ENCODE results near the gene GTPBP2. TPM values are rescaled to one million over a fixed set of nuclear protein-coding genes. Genes with fewer than 3 reads are reported as not detected.

The GTPBP2 gene
- total RNA-seq, 2 donors from 2014 or later, result 99.0 to 137 TPM

DNA sequence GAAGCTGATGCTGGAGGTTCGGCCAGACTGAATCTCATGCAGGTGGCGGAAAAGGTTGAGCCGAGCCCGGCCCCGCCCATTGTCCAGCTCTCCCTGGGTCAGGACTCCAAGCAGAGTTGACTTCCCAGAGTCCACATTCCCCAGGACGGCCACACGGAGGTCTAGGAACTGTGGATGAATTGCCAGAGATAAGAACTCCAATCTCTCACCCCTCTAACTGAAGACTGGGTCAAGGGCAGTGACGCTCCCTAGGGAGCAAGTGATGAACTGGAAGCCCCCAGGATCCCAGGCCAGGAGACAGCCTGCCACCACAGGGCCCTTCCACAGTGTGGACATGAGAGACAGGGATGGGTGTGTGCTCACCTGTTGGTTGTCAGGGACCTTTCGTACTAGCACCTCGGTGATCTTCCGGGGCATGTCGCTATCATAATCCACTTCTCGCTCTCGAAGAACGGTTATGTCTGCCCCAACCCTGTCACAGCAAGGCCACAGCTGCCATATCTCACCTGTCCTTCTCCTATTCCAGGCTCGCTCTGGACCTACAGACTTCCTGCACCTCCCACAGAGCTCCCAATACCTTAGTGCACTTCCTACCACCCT lies 3.6 kb downstream of the GTPBP2 start:
- DNase-seq (no peak), ATAC-seq (replicated peaks in 1 of 2) (no peak)
- peaks cover 36% of the 10 kb centered on the region for H3K4me1 Mint-ChIP-seq (ENCODE audit: low read depth)
- H3K27ac Mint-ChIP-seq, result peak overlapping the region; percentile 92
- H3K9me3 Mint-ChIP-seq, result no peaks in the 10 kb centered on the region
- peaks cover 27 to 36% of the 10 kb centered on the region in 2 donors for H3K36me3 Mint-ChIP-seq (ENCODE audit: insufficient read depth in 2 of 2)
- H3K4me3 Mint-ChIP-seq, result no peak overlapping the region
- no peaks in the 10 kb centered on the region for H3K27me3 Mint-ChIP-seq (ENCODE audit: low read depth)

DNA sequence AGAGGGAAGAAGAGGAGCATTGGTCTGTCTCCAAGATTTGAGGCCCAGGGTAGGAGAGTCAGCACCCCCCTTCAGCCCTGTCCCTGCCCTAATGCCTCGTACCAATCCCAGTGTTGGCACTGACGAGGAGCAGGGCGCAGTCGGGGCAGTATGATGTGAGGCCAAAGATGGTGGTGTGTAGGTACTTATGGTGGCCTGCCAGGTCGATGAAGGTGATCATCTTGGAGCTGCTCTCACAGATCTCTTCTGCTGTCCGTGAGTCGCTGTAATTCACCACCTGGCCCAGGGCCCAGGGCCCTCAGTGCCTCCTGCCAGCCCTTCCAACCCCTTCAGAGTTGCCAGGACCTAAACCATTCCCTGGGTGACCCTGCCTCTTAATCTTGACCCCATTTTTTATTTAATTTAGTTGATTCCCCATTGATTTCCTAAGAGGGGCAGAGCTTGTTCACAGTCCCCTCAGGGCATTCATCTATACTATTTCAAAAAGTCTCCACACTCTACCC lies 4.2 kb downstream of the GTPBP2 start:
- no peaks in the 10 kb centered on the region for H3K9me3 Mint-ChIP-seq
- no peaks in the 10 kb centered on the region for H3K27me3 Mint-ChIP-seq (ENCODE audit: low read depth)
- peaks cover 27 to 36% of the 10 kb centered on the region in 2 donors for H3K36me3 Mint-ChIP-seq (ENCODE audit: insufficient read depth in 2 of 2)
- H3K27ac Mint-ChIP-seq, result peak overlapping the region; percentile 65
- no peak overlapping the region for H3K4me3 Mint-ChIP-seq
- ATAC-seq (replicated peaks in 1 of 2), result no peak
- DNase-seq, result no peak
- H3K4me1 Mint-ChIP-seq (ENCODE audit: low read depth), result peaks cover 29% of the 10 kb centered on the region

DNA sequence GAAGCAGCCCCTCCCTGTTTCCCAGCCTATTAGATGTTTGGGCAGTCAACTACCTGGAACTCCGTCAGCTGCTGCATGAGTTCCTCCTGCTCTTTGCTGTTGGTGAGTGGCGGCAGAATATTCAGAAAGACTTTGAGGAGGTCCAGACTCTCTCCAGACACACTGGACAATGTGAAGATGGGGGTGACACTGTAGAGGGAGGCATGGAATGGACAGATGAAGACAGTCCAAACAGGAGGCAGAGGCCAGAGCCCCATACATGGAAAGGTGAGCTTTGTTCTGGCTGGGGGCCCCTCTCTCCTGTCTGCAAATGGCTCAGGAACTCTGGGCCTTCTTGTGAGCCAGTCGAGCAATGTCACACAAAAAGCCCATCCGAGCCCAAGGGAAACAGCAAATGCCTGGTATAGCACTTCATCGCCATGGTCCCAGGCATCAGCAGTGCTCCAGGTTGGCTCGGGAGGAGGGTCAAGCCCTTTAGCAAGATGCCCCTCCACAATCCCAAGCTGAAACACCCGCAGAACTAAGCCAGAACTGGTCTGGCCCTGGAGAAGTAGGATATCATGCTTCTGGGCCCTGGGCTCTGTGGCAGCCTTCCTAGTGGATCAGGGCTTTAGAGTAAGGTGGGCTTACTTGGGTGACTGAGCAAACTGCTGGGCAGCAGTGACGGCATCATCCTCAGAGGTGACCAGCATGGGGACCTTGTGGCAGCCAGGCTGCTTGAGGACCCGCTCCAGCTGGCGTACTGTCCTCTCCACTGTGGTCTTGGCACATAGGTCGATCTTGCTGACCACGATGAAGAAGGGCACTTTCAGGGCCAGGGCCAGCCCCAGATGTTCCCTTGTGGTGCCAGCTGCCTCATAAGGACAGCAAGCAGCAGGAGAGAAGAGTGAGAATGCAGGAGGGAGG lies 4.9 kb downstream of the GTPBP2 start:
- Mint-ChIP-seq H3K4me3 (no peak overlapping the region), H3K27me3 (ENCODE audit: low read depth) (no peaks in the 10 kb centered on the region), H3K27ac (peak overlapping the region; percentile 25), H3K36me3 (ENCODE audit: insufficient read depth in 2 of 2) (peaks cover 27 to 38% of the 10 kb centered on the region in 2 donors), H3K9me3 (no peaks in the 10 kb centered on the region), H3K4me1 (ENCODE audit: low read depth) (peaks cover 28% of the 10 kb centered on the region)
- ATAC-seq (replicated peaks in 1 of 2) (no peak), DNase-seq (no peak)

DNA sequence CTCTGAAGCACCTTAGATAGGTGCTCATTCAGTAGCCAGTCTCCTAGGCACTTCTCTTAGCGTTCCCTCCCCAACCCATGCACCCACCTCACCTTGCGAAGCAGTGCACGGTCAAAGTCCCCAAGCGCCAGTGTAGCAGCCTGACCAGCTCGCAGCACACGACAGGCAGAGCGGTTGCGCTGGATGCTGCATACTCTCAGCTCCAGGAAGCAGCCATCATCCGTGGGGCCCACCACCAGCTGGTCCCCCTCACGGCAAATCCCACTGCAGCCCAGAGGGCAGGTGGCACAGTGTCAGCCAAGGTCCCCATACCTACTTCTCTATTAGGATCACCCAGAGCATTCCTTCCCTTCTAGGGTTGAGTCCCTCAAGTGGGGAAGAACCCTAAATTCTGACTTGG lies 6.5 kb downstream of the GTPBP2 start:
- H3K36me3 Mint-ChIP-seq (ENCODE audit: insufficient read depth in 2 of 2), result peaks cover 23 to 34% of the 10 kb centered on the region in 2 donors
- no peaks in the 10 kb centered on the region for H3K27me3 Mint-ChIP-seq (ENCODE audit: low read depth)
- peak overlapping the region; percentile 52 for H3K27ac Mint-ChIP-seq

DNA sequence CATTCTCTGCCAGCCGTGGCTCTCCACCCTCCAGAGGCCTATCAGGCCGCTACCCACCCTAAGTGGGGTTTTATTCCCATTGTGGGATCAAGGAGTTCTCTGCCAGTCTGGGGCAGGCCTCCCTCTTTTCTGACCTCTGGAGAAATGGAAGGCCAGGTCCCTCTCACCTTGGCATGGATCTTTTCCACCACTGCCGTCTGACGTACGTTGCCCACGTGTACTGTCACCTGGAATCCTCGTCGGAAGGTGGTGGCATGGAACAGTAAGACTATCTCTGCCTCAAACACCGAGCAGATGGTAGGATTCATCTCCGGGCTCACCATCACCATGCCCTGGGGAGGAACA lies 7.3 kb downstream of the GTPBP2 start:
- Mint-ChIP-seq H3K4me3 (no peak overlapping the region), H3K27ac (peak overlapping the region; percentile 52), H3K27me3 (ENCODE audit: low read depth) (no peaks in the 10 kb centered on the region), H3K9me3 (no peaks in the 10 kb centered on the region), H3K36me3 (ENCODE audit: insufficient read depth in 2 of 2) (peaks cover 19 to 33% of the 10 kb centered on the region in 2 donors), H3K4me1 (ENCODE audit: low read depth) (peaks cover 10% of the 10 kb centered on the region)
- ATAC-seq (replicated peaks in 1 of 2), result peak in 1 of 2 donors; percentile 1
- DNase-seq, result no peak

More for the DNA sequence above, 6.5 kb downstream of the GTPBP2 start:
- no peak for ATAC-seq (replicated peaks in 1 of 2)
- Mint-ChIP-seq H3K4me1 (ENCODE audit: low read depth) (peaks cover 18% of the 10 kb centered on the region), H3K4me3 (no peak overlapping the region), H3K9me3 (no peaks in the 10 kb centered on the region)
- DNase-seq, result no peak

DNA sequence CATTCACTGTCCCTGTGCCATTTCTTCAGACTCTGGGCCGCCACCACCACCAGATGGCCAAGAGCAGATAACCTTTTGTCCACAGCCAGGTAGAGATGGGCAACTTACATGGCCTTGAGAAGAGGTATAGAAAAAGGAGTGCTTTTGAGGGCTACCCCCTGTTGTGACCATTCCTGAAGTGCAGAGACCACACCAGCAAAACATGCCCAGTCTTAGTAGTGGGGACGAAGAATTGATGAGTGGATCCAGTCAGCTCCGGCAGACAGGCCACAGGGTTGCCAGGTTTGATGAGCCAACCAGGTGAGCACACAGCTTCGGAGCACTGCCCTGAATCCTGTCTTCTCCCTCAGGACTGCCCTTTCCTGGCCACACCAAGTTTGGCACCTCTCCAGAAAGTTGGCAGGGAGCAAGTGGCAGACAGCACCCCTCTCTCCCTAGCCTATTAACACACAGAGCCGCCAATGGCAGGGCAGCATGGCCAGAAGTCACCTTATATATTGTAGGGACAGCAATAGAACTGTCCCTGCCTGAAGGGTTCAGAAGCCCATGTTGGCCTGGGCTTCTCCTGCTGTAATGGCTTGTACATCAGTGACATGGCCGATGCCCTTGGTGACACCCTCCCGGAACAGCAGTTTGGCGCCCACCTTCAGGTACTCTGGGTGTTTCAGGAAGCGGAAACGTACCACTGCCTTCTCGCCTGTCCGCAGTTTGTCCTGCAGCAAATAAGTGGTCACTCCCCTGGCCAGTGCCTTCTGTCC lies 7.8 kb downstream of the GTPBP2 start:
- Mint-ChIP-seq H3K4me3 (no peak overlapping the region), H3K27me3 (ENCODE audit: low read depth) (no peaks in the 10 kb centered on the region), H3K9me3 (no peaks in the 10 kb centered on the region), H3K36me3 (ENCODE audit: insufficient read depth in 2 of 2) (peaks cover 16 to 28% of the 10 kb centered on the region in 2 donors), H3K4me1 (ENCODE audit: low read depth) (peaks cover 5% of the 10 kb centered on the region), H3K27ac (peak overlapping the region; percentile 38)
- DNase-seq, result no peak
- ATAC-seq (replicated peaks in 1 of 2), result peak; percentile 12 to 14

DNA sequence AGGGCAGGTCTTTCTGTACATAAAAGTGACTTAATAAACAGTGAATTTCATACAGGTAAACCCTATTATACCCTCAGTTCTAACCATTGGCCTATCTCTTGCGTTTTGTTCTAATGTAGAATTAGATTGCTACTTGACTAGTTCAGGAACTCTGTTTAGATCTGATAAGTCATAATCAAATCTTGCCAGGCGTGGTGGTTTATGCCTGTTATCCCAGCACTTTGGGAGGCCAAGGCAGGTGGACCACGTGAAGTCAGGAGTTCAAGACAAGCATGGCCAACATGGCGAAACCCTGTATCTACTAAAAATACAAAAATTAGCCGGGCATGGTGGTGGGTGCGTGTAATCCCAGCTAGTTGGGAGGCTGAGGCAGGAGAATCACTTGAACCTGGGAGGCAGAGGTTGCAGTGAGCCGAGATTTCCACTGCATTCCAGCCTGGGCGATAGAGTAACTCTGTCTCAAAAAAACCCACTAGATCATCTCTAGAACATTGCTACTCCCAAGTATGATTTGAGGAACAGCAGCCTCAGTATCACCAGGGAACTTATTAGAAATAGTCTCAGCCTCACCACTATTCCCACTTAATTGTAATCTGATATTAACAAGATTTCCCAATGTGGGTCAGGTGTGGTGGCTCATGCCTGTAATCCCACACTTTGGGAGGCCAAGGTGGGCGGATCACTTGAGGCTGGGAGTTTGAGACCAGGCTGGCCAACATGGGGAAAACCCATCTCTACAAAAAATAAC lies 12.2 kb downstream of the GTPBP2 start:
- peak overlapping the region; percentile 77 for H3K27ac Mint-ChIP-seq
- H3K36me3 Mint-ChIP-seq (ENCODE audit: insufficient read depth in 2 of 2), result peaks cover 2 to 15% of the 10 kb centered on the region in 2 donors
- no peaks in the 10 kb centered on the region for H3K4me1 Mint-ChIP-seq (ENCODE audit: low read depth)
- no peaks in the 10 kb centered on the region for H3K9me3 Mint-ChIP-seq
- ATAC-seq (replicated peaks in 1 of 2) (no peak), DNase-seq (no peak)
- H3K4me3 Mint-ChIP-seq, result no peak overlapping the region
- no peaks in the 10 kb centered on the region for H3K27me3 Mint-ChIP-seq (ENCODE audit: low read depth)

DNA sequence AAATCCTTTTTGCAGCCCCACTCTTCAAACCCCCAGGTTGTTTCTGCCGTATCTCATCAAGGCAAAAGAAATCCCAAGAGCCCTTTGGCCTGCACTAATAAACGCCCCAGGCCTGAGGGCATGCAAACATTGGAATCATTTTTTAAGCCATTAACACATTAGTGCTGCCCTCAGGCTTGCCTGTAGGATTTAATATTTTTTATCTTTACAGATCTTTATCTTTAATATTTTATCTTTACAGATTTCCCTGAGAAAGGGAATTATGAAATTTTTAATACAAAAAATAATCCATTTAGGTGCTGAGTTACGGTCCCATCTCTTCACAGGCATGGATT lies 14.7 kb downstream of the GTPBP2 start:
- Mint-ChIP-seq H3K36me3 (ENCODE audit: insufficient read depth in 2 of 2) (peaks cover 7 to 20% of the 10 kb centered on the region in 2 donors), H3K27me3 (ENCODE audit: low read depth) (no peaks in the 10 kb centered on the region), H3K27ac (no peak overlapping the region), H3K9me3 (no peaks in the 10 kb centered on the region), H3K4me1 (ENCODE audit: low read depth) (no peaks in the 10 kb centered on the region), H3K4me3 (no peak overlapping the region)
- DNase-seq (no peak), ATAC-seq (replicated peaks in 1 of 2) (no peak)

DNA sequence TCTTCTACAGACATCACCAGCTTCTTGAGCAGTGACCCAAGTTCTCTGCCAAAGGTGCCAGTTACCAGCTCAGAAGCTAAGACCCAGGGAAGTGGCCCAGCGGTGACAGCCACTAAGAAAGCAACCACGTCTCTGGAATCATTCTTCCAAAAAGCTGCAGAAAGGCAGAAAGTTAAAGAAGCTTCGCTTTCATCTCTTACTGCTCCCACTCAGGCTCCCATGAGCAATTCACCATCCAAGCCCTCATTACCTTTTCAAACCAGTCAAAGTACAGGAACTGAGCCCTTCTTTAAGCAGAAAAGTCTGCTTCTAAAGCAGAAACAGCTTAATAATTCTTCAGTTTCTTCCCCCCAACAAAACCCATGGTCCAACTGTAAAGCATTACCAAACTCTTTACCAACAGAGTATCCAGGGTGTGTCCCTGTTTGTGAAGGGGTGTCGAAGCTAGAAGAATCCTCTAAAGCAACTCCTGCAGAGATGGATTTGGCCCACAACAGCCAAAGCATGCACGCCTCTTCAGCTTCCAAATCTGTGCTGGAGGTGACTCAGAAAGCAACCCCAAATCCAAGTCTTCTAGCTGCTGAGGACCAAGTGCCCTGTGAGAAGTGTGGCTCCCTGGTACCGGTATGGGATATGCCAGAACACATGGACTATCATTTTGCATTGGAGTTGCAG lies 15.2 kb downstream of the GTPBP2 start:
- Mint-ChIP-seq H3K4me1 (ENCODE audit: low read depth) (no peaks in the 10 kb centered on the region), H3K36me3 (ENCODE audit: insufficient read depth in 2 of 2) (peaks cover 7 to 19% of the 10 kb centered on the region in 2 donors), H3K27ac (peak overlapping the region; percentile 2), H3K9me3 (no peaks in the 10 kb centered on the region), H3K27me3 (ENCODE audit: low read depth) (no peaks in the 10 kb centered on the region), H3K4me3 (no peak overlapping the region)
- ATAC-seq (replicated peaks in 1 of 2), result no peak
- no peak for DNase-seq

DNA sequence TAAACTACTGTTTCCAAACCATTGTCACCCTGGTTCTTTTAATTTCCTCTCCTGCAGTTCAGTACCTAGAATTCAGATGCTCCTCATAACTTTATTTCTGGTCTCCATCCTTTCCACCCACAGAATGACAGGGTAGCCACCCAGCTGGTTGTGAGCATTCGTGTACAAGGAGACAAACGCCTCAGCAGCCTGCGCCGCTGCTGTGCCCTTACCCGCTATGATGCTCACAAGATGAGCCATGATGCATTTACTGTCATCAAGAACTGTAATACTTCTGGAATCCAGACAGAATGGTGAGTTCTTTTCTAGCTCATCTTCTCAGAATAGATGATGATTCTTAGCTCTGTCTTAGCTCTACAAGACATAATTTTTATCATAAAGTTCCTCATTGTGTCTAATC lies 18.6 kb downstream of the GTPBP2 start:
- H3K27me3 Mint-ChIP-seq (ENCODE audit: low read depth), result no peaks in the 10 kb centered on the region
- H3K9me3 Mint-ChIP-seq, result no peaks in the 10 kb centered on the region
- H3K27ac Mint-ChIP-seq, result peak overlapping the region; percentile 56
- no peak overlapping the region for H3K4me3 Mint-ChIP-seq
- H3K36me3 Mint-ChIP-seq (ENCODE audit: insufficient read depth in 2 of 2), result peaks cover 11 to 26% of the 10 kb centered on the region in 2 donors
- ATAC-seq (replicated peaks in 1 of 2) (no peak), DNase-seq (no peak)
- H3K4me1 Mint-ChIP-seq (ENCODE audit: low read depth), result peaks cover 4% of the 10 kb centered on the region

DNA sequence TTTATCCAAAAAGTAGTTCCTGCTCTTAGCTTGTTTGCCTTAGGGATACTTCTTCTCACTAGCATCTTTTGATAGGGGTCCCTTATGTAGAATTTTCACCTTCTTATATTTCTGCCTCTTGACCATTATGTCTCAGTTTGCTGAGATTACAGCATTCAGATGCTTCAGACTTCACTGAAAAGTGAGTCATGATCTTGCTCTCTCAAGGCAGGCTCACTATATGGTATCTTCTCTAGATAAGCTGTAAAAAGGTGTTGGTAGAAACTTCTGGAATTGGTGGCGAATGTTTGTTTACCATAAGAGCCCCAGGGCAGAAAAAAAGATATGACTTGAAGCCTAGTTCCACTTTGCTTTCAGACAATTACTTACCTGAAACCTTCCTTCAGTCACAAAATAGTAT lies 19.7 kb downstream of the GTPBP2 start:
- Mint-ChIP-seq H3K9me3 (no peaks in the 10 kb centered on the region), H3K4me1 (ENCODE audit: low read depth) (peaks cover 4% of the 10 kb centered on the region), H3K36me3 (ENCODE audit: insufficient read depth in 2 of 2) (peaks cover 11 to 30% of the 10 kb centered on the region in 2 donors), H3K4me3 (no peak overlapping the region), H3K27ac (peak overlapping the region; percentile 48), H3K27me3 (ENCODE audit: low read depth) (no peaks in the 10 kb centered on the region)
- DNase-seq (no peak), ATAC-seq (replicated peaks in 1 of 2) (no peak)

DNA sequence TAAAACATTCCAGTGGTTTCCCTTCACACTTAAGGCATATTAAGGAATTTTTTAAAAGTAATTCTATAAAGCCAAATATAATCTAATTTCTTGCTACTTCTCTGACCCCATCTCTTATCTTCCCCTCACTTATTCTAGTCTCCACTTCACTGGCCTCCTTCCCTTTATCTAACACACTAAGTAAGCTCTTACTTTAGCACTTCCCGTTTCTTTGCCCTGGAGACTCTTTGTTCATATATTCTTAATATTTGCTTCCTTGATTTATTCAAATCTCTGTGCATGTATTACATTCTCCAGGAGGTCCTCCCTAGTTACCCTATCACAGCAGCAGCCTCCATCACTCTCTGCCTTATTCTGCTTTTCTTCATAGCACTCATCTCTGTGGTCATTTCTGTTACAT lies 20.3 kb downstream of the GTPBP2 start:
- no peak for ATAC-seq (replicated peaks in 1 of 2)
- Mint-ChIP-seq H3K36me3 (ENCODE audit: insufficient read depth in 2 of 2) (peaks cover 14 to 33% of the 10 kb centered on the region in 2 donors), H3K4me1 (ENCODE audit: low read depth) (peaks cover 4% of the 10 kb centered on the region), H3K27me3 (ENCODE audit: low read depth) (no peaks in the 10 kb centered on the region), H3K9me3 (no peaks in the 10 kb centered on the region), H3K4me3 (no peak overlapping the region), H3K27ac (peak overlapping the region; percentile 2)
- DNase-seq, result no peak
